Astrocyte (in vitro differentiated cells and primary cell): ENCODE results near the gene ISCA1.

ENCODE experiments used
- CTCF ChIP-seq: IDR thresholded peaks from 2 replicates; pipeline ENCODE4 v1.5.1; 2011; ENCODE audit warnings: low read depth, mild to moderate bottlenecking, inconsistent platforms, low read length, moderate library complexity; ENCODE audit not compliant: insufficient read depth
- EZH2 ChIP-seq: IDR thresholded peaks from 2 replicates; pipeline ENCODE4 v1.6.1; 2012; ENCODE audit warnings: mild to moderate bottlenecking, low read length, inconsistent platforms; ENCODE audit not compliant: insufficient read depth

GRCh38 chr9:86286278-86286677 is 3.9 kb upstream of the ISCA1 start:
- TF ChIP-seq CTCF (no peak), EZH2 (no peak)
